ENCODE measurements around the gene FASTKD3.
"Not testable (repeated sequence)": the region's sequence is repeated elsewhere in the genome, so short reads cannot be mapped to it uniquely, and the experiment has no call there.

Gene FASTKD3, protein sequence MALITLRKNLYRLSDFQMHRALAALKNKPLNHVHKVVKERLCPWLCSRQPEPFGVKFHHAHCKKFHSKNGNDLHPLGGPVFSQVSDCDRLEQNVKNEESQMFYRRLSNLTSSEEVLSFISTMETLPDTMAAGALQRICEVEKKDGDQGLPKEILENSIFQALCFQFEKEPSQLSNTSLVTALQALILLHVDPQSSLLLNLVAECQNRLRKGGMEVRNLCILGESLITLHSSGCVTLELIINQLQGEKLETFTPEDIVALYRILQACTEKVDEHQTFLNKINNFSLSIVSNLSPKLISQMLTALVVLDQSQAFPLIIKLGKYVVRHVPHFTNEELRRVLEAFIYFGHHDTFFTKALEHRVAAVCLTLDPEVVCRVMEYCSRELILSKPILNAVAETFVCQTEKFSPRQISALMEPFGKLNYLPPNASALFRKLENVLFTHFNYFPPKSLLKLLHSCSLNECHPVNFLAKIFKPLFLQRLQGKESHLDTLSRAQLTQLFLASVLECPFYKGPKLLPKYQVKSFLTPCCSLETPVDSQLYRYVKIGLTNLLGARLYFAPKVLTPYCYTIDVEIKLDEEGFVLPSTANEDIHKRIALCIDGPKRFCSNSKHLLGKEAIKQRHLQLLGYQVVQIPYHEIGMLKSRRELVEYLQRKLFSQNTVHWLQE

DNA sequence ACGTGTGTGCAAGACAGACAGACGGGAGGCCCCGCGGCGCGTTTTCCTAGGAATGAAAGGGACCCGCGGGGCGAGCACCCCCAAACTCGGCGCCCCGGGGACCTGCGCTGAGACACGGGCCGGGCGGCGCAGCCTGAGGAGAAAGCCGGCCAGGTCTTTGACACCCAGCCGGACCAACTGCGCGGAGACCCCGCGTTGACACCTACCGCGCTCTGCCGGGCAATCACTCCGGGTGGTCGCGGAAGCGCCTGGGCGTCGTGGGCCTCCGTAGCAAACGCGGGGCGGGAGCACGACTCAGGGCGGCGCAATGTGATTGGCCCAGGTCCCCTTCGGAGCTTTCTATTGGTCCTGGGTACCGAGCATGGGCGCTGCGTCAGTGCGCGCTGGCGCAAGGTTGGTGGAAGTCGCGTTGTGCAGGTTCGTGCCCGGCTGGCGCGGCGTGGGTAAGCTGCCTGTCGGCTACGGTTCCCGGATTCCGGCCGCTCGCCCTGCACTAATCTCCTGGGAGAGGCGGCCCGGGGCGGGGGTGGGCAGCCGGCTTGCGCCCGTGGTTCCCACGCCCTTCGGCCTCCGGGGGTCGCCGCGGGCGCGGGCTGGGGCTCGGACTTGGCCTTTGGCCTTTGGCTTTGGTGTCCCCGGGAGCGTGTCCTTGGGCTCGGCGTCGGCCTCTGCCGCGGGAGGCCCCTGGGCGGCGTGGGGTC lies at the start of gene FASTKD3, which contains the start of gene MTRR:
Gene FASTKD3 (minus strand): TSS at position 259 of the 701 bp plus-strand sequence. CDS start 948 bp downstream, outside the sequence.
Gene MTRR (plus strand): TSS at position 376 of the 701 bp plus-strand sequence. CDS start 1,647 bp downstream, outside the sequence.
- peak; percentile 85 for DNase-seq

DNA sequence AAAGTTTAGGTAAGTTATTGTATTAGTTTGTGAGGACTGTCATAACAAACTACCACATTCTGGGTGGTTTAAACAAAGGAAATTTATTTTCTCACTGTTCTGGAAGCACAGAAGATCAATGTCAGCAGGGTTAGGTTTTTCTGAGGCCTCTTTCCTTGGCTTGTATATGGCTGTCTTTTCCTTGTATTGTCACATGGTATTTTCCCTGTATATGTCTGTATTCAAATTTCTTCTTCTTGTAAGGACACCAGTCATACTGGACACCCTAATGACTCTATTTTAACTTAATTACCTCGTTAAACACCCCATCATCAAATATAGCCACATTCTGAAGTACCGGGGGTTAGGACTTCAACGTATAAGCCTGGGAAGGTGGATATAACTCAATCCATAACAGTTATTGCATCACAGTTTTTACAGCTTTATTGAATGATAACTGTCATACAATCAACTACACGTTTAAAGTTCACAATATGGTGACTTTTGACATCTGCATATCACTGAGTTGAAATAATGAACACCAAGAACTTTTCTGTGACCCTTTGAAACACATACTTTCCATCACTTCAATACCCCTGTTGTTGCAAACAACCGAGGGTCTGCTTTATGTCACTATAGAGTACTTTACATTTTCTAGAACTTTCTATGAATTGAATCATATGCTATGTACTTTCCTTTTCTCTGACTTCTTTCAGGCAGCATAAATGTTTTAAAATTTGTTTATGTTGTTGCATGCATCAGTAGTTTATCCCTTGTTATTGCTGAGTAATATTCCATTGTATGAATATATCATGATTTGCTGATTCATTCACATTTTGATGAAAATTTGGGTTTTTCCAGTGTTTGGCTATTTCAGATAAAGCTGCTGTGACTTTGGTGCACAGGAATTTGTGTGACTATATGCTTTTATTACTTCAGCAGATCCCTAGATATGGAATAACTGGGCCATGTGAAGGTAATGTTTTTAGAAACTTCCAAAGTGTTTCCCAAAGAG lies 48.6 kb upstream of the FASTKD3 start:
- no peak for DNase-seq

GRCh38 chr5:7916171-7916804 lies 47.5 kb upstream of the FASTKD3 start:
- no peak for DNase-seq

- not testable (repeated sequence) for DNase-seq
These were observed 42.6 kb upstream of the FASTKD3 start for GRCh38 chr5:7911429-7911771.

DNA sequence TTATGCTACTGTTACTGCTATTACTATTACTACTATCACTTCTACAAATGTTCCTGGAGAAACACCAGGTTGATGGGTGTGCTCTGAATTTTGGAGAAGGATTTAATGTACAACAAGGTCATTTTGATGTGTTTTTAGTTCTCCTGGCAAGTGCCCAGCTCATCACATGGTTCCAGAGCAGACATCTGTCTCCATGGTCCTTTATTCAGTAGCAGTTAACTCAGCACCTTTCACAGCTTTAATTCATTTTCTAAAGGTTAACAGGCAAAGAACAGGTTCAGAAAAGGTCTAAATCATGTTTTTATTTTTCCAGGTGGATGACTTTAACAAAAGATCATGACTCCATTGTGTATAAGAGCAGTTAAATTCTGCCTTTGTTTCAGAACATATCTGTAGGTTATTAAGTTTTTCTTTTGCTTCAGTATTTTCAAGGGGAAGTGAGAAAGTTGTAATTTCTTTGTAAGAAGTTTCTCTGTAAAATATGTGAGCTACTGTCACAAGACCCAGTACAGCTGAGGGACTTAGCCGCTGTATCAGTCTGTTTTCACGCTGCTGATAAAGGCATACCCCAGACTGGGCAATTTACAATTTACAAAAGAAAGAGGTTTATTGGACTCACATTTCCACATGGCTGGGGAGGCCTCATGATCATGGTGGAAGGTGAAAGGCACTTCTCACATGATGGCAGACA lies 42.1 kb upstream of the FASTKD3 start:
- no peak for DNase-seq

DNA sequence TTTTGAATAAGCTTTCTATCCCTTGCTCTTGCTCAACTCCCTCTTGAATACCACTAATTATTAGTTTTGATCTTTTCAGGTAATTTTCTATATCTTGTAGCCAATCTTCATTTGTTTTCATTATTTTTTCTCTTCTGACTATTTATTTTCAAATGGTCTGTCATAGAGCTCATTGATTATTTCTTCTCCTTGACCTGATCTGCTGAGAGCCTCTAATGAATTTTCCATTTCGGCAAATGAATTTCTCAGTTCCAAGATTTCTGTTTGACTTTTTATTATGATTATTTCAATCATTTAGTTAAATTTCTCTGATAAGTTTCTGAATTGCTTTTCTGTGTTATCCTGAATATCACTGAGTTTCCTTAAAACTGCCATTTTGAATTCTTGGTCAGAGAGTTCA lies 39.5 kb upstream of the FASTKD3 start:
- no peak for DNase-seq

DNA sequence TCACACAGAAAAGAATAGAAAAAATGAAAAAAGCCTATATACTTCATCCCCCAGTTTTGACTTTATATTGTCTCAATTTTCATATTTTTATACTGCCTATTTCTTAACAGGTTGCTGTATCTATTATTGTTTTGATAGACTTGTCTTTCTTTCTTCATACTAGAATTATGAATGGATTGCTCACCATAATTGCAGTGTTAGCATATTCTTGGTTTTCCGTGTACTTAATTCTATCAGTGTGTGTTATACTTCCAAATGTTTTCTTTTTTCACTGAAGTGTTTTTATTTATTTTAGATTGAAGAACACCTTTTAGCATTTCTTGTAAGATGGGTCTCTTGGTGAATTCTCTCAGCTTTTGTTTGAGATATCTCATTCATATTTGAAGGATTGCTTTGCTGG lies 38.8 kb upstream of the FASTKD3 start:
- DNase-seq = no peak

- no peak for DNase-seq
These were observed 35.3 kb upstream of the FASTKD3 start for GRCh38 chr5:7904170-7904569.

DNA sequence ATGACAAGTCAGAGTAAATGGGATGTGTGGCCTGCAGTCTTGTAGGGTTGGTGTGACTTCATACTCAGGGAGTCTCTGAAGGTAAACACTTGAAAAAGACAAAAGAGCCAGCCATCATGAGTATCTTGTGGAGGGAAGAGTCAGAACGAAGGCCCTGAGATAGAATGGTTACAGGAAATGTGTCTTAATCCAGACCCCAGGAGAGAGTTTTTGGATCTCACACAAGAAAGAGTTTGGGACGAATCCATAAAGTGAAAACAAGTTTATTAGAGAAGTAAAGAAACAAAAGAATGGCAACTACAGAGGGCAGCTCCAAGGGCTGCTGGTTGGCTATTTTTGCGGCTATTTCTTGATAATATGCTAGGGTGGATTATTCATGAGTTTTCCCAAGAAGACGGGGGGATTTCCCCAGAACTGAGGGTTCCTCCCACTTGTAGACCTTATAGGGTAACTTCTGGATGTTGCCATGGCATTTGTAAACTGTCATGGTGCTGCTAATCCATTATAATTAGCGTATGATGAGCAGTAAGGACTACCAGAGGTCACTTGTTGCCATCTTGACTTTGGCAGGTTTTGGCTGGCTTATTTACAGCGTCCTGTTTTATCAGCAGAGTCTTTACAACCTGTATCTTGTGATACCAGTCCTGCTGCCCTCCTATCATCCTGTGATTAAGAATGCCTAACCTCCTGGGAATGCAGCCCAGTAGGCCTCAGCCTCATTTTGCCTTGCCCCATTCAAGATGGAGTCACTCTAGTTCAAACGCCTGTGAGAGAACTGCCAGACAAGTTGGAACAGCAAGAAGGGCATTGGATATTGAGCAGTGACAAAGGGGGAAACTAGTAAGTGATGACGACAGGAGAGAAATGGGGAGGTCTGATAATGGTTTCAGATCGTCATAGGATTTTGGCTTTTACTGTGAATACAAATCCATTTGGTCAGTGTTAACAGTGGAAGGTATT lies 34.1 kb upstream of the FASTKD3 start:
- no peak for DNase-seq

GRCh38 chr5:7902201-7902600 lies 33.4 kb upstream of the FASTKD3 start:
- DNase-seq = no peak

DNA sequence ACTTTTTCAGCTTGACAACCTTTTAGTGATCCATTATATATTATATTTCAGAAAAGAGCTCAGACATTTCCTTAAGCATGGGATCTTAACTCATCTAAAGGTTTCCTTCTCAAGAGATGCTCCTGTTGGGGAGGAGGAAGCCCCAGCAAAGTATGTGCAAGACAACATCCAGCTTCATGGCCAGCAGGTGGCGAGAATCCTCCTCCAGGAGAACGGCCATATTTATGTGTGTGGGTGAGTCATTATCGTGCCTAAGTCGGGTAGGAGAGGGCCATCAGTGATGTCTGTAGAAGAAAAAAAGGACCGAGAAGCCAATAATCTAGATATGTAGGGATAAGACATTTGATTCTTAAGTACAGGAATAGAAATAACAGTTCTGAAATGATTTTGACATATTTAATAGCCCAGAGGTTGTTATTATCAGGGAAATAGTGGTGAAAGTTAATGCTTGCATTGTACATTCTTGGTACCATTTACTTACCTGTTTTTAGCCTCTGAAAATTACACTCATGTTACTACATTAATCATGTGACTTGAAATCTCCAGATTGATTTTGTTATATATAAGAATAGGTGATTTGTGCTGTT lies 28.3 kb upstream of the FASTKD3 start:
- DNase-seq = no peak

- DNase-seq = no peak
These were observed 26.0 kb upstream of the FASTKD3 start for GRCh38 chr5:7894860-7895259.

- DNase-seq = no peak
These were observed 25.6 kb upstream of the FASTKD3 start for GRCh38 chr5:7894439-7894838.

GRCh38 chr5:7888901-7889300 lies 20.1 kb upstream of the FASTKD3 start:
- DNase-seq = no peak

GRCh38 chr5:7886849-7887475 lies 18.1 kb upstream of the FASTKD3 start:
- no peak for DNase-seq

GRCh38 chr5:7884491-7885267 lies 15.8 kb upstream of the FASTKD3 start:
- no peak for DNase-seq

GRCh38 chr5:7882926-7883325 lies 14.1 kb upstream of the FASTKD3 start:
- DNase-seq = no peak

DNA sequence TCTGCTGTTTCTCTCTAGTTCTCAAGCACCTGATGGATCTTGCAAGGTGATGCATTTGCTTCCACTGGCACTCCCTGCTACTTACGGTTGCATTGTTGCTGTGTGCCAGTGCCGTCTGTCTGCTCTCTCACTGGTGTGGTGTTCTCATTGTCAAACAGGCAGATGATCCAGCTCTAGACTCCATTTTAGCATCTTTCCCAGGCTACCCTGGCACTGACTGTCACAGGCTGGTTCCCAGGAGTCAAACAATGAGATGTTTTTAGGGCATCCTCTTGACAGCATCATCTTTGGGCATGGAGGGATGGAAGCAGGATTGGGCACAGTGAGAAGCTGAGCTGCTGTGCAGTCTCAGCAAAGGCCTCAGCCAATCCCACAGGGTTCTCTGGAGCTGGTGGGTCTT lies 13.0 kb upstream of the FASTKD3 start:
- DNase-seq = no peak
